ENCODE results near the gene EIF5A.

GRCh38 chr17:7295230-7296180, 11.9 kb upstream of the EIF5A start:
- TF ChIP-seq EZH2phosphoT487 (IDR thresholded peaks at IDR 0.05; ENCODE audit: low read length): no peak
- no peak for TF ChIP-seq CTCF (IDR thresholded peaks at IDR 0.05; ENCODE audit: low read length)
